Activated naive CD8-positive, alpha-beta T cell treated with anti-CD3 and anti-CD28 coated beads, Interleukin-2, amount 10 ng/mL, durations not matched to agents 7 days and 5 days (primary cell): ENCODE results near the gene SPAAR. TPM values are rescaled to one million over a fixed set of nuclear protein-coding genes. Genes with fewer than 3 reads are reported as not detected.

ENCODE experiments used
- ATAC-seq: fragments of 150-1000 bp; cut with Tn5 transposase; one replicate; pipeline ENCODE4 v1.10.0; 2021; ENCODE audit warnings: low read depth, moderate library complexity
- POLR2A ChIA-PET: fragments of 350-600 bp; sonication (Branson Sonifier 250); formaldehyde crosslinking; loops from one replicate; lab custom pipeline; 2021; ENCODE audit warnings: antibody characterized with exemption; lab: Charles Lee
- DNase-seq: peaks from one replicate; pipeline ENCODE4 v3.0.0; 2021
- H3K27ac Mint-ChIP-seq: one replicate; pipeline ENCODE4 v1.8.0; 2022; ENCODE audit warnings: mild to moderate bottlenecking, mixed read lengths
- H3K27me3 Mint-ChIP-seq: one replicate; pipeline ENCODE4 v1.8.0; 2022; ENCODE audit warnings: mild to moderate bottlenecking, moderate library complexity, mixed read lengths
- H3K36me3 Mint-ChIP-seq: one replicate; pipeline ENCODE4 v1.8.0; 2021; ENCODE audit warnings: mild to moderate bottlenecking, mixed read lengths
- H3K4me1 Mint-ChIP-seq: one replicate; pipeline ENCODE4 v1.8.0; 2021; ENCODE audit warnings: mixed read lengths
- H3K4me3 Mint-ChIP-seq: one replicate; pipeline ENCODE4 v1.8.0; 2022; ENCODE audit warnings: mild to moderate bottlenecking, moderate library complexity, mixed read lengths
- H3K9me3 Mint-ChIP-seq: one replicate; pipeline ENCODE4 v1.8.0; 2021; ENCODE audit warnings: mixed read lengths
- total RNA-seq, 2 experiments: library from RNA; stranded (reverse); gene quantifications; one replicate each; pipeline ENCODE4 v1.2.3, GENCODE V29; 2021

SPAAR gene
- total RNA-seq, 2 experiments from 2014 or later = not detected

DNA sequence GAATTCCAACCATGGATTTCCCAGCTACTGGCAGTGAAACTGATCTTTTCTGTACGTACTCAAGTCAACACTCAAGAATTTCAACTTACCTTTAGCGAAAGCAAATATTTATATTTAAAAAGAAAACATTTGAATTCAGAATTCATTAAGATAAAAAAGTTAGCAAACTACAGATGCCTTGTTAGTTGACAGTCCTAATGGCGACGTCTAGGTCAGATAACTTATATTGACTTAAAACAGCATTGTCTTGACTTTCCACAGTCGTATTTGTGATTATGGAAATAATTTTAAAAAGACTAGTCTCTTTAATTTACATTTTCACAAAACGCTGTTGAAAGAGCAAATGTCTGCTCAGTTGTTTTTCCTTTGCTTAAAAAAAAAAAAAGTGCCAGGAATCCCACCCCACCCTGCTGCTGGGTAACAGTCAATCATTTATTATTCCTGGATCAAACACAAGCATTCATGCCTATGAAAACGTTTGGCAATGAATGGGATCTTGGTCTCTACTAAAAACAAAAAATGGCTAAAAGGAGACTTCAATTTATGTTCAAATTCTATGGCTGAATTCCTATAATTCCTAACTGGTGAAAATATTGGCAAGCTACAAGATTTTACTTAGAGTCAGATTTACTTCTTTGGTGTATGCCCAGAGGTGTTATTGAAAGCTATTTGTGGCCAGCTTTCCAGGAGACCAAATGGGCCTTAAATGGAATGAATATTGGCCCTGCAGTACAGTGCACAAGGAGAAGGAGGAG is 26.6 kb downstream of the SPAAR start:
- no peak overlapping the region for H3K4me3 Mint-ChIP-seq
- no peak for ATAC-seq
- no peak overlapping the region for H3K27ac Mint-ChIP-seq
- H3K36me3 Mint-ChIP-seq = peaks cover 10% of the 10 kb centered on the region
- POLR2A ChIA-PET = no interaction called here
- DNase-seq = no peak
- H3K9me3 Mint-ChIP-seq = peaks cover 8% of the 10 kb centered on the region
- H3K4me1 Mint-ChIP-seq = peaks cover 37% of the 10 kb centered on the region
- H3K27me3 Mint-ChIP-seq = no peaks in the 10 kb centered on the region

DNA sequence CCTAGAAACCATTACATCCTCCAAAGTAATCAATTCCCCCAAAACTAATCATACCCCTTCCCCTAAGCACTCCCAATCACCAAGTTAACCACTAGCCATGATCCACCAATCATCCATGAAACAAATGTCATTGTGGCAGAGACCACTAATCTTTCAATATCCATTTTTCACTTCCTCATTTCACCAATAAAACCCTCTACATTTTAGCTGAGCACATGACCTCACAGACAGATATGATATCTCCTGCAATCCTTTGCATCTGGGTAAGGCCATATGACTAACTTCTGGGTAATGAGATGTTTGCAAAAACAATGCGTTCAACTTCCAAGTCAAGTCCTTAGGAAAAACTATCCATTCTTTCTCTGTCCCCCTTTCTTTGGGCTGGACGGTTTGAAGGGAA is 27.9 kb downstream of the SPAAR start:
- Mint-ChIP-seq H3K4me3 (no peak overlapping the region), H3K27ac (no peak overlapping the region), H3K9me3 (peaks cover 8% of the 10 kb centered on the region), H3K36me3 (peaks cover 10% of the 10 kb centered on the region), H3K27me3 (no peaks in the 10 kb centered on the region), H3K4me1 (peaks cover 44% of the 10 kb centered on the region)
- DNase-seq (no peak), ATAC-seq (no peak)
- POLR2A ChIA-PET = no interaction called here

DNA sequence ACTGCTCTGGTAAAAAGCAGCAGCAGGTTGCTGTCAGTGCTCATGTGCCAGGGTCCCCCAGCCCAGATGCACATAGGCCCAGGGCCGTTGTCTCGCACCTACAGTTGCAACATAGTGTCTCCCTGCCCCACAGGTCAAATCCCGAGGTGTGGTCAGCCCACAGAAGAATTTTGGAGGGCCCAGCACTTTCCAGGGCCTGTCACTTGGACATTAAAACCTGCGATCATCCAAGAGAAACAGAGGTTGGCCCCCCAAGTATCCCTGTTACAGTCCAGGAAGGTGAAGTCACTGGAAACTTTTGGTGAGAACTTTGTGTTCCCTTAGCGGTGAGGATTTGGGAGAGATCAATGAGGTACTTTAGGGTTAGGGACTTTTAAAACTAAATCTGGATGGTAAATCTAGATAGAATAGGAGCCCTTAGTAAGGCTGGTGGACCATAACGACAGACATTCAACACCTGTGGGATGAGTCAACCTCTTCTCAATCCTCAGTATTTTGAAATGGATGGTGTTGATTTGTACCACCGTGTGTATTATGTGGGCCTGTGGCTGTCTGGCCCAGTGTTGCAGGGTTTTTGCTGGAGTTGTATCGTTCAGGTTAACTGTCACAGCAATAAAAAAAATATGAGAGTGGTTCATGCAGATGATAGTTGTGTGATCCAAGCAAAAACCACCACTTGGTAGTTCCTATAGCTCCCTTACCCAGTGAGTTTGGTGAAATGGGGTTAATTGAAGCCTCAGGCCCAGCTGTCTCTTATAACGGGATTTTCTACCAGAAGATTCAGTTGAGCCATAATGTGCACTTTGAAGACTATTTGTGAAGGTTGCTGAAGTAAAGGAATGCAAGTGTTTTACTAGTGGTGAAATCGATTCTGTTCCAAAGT is 29.4 kb downstream of the SPAAR start:
- H3K9me3 Mint-ChIP-seq = peaks cover 8% of the 10 kb centered on the region
- peaks cover 34% of the 10 kb centered on the region for H3K4me1 Mint-ChIP-seq
- ATAC-seq (no peak), DNase-seq (no peak)
- no peaks in the 10 kb centered on the region for H3K27me3 Mint-ChIP-seq
- POLR2A ChIA-PET = interaction anchor here (0.7 kb wide), 1 partner anchor 44 kb away, joined by 3 read pairs; no protein-coding TSS in a partner anchor
- H3K27ac Mint-ChIP-seq = no peak overlapping the region
- H3K4me3 Mint-ChIP-seq = no peak overlapping the region
- H3K36me3 Mint-ChIP-seq = peaks cover 10% of the 10 kb centered on the region

DNA sequence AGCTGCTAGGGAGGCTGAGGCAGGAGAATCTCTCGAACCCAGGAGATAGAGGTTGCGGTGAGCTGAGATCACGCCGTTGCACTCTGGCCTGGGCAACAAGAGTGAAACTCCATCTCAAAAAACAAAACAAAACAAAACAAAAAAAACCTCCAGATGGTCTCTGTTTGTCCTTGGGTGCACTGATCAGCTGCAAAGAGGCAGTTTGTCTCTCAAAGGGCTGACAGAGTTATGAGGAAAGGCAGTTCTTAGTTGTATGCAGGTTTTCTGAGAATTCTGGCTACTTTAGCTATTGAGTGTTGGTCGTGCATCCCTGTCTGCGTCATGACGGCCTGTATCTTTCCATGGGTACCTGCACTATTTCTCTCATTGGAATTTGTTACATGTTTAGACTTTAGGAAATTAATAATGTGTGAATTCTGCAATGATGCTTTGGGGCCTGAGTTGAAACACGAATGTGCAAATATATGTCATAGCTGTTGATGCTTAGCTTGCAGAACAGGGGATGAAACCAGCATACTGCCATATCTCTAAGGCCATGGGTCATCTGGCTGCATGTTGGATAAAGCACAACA is 30.5 kb downstream of the SPAAR start:
- Mint-ChIP-seq H3K4me3 (no peak overlapping the region), H3K27me3 (no peaks in the 10 kb centered on the region), H3K36me3 (peaks cover 10% of the 10 kb centered on the region), H3K4me1 (peaks cover 33% of the 10 kb centered on the region), H3K9me3 (peaks cover 8% of the 10 kb centered on the region), H3K27ac (no peak overlapping the region)
- ATAC-seq (no peak), DNase-seq (no peak)
- POLR2A ChIA-PET = interaction anchor here (1.4 kb wide), 1 partner anchor 22 kb away, joined by 3 read pairs; no protein-coding TSS in a partner anchor

DNA sequence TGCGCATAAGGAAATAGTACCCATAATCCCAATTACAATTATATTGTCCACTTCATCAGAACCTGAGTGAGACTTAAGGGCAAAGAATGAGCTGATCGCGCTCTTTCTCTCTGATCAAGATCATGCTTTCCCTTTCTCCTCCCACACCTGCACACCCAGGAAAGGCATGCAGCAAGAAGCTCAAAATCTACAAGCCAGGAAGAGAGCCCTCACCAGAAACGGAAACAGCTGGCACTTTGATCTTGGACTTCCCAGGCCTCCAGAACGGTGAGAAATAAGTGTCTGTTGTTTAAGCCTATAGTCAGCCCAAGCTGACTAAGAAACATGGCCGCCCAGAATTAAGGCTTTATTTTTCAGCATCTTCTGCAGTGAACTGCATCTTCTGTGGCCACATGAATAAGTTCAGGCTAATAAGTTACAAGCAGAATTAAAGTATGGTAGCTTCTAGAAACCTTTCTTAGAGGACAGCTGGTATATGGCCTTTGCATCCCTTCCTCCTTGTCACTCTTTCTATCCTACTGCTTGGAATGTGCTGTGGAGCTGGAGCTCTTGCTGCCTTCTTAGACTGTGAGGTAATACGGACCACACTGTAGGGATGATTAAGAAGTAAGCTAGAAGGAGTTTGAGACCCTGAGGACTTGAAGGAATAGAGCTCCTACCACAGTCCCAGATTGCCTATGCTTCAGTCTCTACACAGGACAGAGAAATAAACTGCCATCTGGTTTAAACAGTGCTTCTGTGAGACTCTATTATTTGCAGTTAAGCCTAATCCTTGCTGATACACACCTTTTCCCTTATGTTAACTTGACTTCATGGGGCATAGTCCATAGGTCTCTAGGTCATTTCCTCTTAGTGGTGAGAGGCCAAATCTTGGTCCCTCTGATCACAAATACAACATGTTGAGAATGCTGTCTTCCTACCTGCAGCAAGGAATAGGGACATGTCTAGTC is 31.4 kb downstream of the SPAAR start:
- POLR2A ChIA-PET = interaction anchor here (1.4 kb wide), 1 partner anchor 23 kb away, joined by 3 read pairs; no protein-coding TSS in a partner anchor
- H3K9me3 Mint-ChIP-seq = peaks cover 8% of the 10 kb centered on the region
- peak overlapping the region; percentile 62 for H3K4me3 Mint-ChIP-seq
- peaks cover 35% of the 10 kb centered on the region for H3K4me1 Mint-ChIP-seq
- ATAC-seq = peak; percentile 89
- peak overlapping the region; percentile 69 for H3K27ac Mint-ChIP-seq
- DNase-seq = no peak
- H3K36me3 Mint-ChIP-seq = peaks cover 9% of the 10 kb centered on the region
- no peaks in the 10 kb centered on the region for H3K27me3 Mint-ChIP-seq

DNA sequence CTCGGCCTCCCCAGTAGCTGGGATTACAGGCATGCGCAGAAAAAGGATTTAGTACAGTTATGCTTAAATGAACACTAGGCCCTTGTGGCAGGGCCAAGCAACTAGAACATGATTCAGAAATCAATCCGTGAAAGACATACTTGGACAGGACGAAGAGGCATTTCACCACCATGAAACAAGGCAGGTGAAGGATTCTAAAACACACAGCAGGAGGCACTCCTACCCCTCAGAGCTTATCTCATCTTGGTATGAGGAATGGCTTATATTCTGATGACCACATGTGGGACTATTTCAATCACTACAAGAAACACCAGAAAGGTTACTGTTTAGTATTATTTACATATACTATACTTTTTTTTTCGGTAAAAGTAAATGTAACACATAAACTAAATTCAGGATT is 33.0 kb downstream of the SPAAR start:
- Mint-ChIP-seq H3K27me3 (no peaks in the 10 kb centered on the region), H3K9me3 (peaks cover 2% of the 10 kb centered on the region), H3K27ac (no peak overlapping the region), H3K36me3 (peaks cover 2% of the 10 kb centered on the region), H3K4me3 (no peak overlapping the region), H3K4me1 (peaks cover 33% of the 10 kb centered on the region)
- POLR2A ChIA-PET = no interaction called here
- ATAC-seq = no peak
- DNase-seq = no peak

DNA sequence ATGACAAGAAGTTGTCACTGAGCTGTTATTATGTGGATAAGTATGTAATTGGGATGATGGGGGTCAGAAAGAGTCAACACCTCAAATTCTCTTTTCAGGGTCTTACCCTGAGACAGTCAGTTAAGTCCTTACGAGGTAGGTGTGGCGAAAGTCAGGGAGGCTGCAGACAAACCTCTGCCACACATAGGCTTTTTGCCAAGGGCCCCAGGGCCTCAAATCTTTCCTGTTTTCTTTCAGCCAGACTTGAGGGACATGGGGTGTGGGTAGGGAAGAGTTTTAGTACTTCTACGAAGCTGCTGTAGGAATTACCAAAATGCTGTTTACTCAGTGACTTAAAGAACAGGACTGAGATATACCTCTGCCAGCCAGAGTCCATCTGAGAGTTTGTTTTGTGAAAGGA is 34.9 kb downstream of the SPAAR start:
- DNase-seq = no peak
- ATAC-seq = no peak
- POLR2A ChIA-PET = interaction anchor here (0.5 to 1.4 kb wide), 2 partner anchors 41 to 229 kb away, joined by 3 to 4 read pairs; no protein-coding TSS in a partner anchor
- Mint-ChIP-seq H3K27me3 (peaks cover 3% of the 10 kb centered on the region), H3K9me3 (no peaks in the 10 kb centered on the region), H3K4me3 (no peak overlapping the region), H3K4me1 (peaks cover 24% of the 10 kb centered on the region), H3K36me3 (no peaks in the 10 kb centered on the region), H3K27ac (no peak overlapping the region)

DNA sequence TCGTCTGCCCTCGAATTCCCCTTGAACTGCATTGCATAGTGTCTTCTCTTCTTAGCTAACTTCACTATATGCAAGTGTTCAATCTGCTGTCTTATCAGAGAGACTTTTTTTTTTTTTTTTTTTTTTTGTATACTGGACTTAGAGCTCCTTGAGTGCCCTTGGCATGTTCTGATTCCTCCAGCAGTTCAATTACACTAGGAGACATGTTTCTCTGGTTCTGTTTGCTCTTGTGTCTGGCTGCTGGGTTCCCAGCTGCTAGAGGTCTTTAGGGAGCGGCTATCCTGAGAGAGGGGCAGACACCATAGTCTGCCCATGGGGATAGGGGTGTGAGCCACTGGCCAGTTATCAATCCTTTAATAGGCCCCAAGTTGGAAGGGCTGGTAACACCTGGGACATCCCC is 35.6 kb downstream of the SPAAR start:
- ATAC-seq = no peak
- Mint-ChIP-seq H3K4me1 (peaks cover 22% of the 10 kb centered on the region), H3K9me3 (no peaks in the 10 kb centered on the region), H3K27ac (no peak overlapping the region), H3K27me3 (peaks cover 3% of the 10 kb centered on the region), H3K4me3 (no peak overlapping the region), H3K36me3 (no peaks in the 10 kb centered on the region)
- POLR2A ChIA-PET = interaction anchor here (0.5 to 1.4 kb wide), 2 partner anchors 41 to 229 kb away, joined by 3 to 4 read pairs; no protein-coding TSS in a partner anchor
- DNase-seq = no peak

DNA sequence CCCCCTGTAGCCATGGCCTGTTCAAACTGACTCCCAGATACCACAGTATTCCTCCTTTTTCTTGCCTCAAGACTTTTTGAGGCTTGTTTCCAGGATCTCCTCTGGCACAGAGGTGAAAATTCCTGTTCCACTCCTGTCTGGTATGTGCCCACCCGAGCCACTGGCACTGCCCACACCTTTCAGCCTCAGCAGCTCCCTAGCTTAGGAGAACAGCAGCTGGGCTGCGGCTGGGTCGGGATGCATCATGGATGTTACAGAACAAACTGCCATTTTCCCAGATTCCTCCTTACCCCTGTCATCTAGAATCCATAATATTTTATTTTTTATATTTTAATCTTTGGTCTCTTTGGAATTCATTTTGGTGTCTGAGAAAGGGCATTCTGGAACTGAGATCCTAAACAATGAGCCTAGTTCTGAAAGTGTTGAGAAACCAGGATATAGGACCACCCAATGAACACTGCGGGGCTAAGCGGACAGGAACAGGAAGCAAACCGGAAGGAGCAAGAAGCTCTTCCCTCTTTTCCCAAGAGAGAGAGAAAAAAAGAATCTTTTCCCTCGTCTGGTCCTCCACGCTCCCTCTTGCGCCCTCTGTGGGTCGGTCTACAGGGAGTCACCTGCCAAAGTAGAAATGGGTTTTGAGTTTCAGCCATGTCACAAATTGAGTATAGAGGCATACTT is 36.2 kb downstream of the SPAAR start:
- no peak overlapping the region for H3K4me3 Mint-ChIP-seq
- H3K36me3 Mint-ChIP-seq = no peaks in the 10 kb centered on the region
- DNase-seq (peak; percentile 70), ATAC-seq (peak; percentile 65)
- H3K4me1 Mint-ChIP-seq = peaks cover 15% of the 10 kb centered on the region
- H3K9me3 Mint-ChIP-seq = no peaks in the 10 kb centered on the region
- H3K27ac Mint-ChIP-seq = no peak overlapping the region
- POLR2A ChIA-PET = interaction anchor here (0.6 to 1.4 kb wide), 2 partner anchors 13 to 42 kb away, joined by 3 to 4 read pairs; no protein-coding TSS in a partner anchor
- H3K27me3 Mint-ChIP-seq = peaks cover 3% of the 10 kb centered on the region

DNA sequence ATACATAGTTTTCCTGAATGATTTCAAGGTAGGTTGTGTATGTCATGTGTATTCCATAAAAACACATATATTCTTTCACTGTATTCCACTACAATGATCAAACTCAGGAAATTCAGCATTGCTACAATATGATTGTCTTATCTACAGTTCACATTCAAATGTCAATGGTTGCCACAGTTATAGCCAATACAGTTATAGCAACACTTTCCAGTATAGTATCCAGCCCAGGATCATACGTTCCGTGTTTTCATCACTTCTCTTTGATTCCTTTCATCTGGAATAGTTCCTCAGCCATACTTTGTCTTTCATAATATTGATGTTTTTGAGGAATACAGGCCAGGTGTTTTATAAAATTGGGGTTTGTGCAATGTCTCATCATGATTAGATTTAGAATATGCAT is 39.2 kb downstream of the SPAAR start:
- Mint-ChIP-seq H3K36me3 (no peaks in the 10 kb centered on the region), H3K9me3 (no peaks in the 10 kb centered on the region), H3K27ac (no peak overlapping the region), H3K4me3 (no peak overlapping the region), H3K4me1 (peaks cover 4% of the 10 kb centered on the region), H3K27me3 (peaks cover 14% of the 10 kb centered on the region)
- DNase-seq = no peak
- no peak for ATAC-seq
- POLR2A ChIA-PET = no interaction called here

DNA sequence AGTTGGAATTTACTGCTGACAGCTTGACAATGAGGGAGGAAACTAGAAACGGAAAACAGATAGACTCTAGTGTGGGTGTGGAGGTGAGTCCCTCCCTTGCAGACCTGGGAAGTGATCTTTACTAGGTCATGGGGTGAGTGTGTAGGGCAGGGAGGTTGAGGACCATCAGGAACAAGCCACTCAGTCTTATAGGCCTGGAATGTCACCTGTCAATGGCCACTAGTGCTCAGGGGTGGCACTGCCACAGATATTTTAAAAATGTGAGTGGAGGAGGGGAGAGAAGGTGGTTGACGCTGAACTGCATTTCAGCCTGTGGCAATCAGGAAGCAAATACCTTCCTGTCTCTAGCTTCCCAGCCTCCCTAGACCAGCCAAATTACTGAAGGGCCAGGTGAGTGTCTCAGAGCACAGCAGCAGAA is 39.6 kb downstream of the SPAAR start:
- Mint-ChIP-seq H3K27me3 (peaks cover 15% of the 10 kb centered on the region), H3K4me1 (peaks cover 4% of the 10 kb centered on the region), H3K36me3 (no peaks in the 10 kb centered on the region), H3K4me3 (no peak overlapping the region), H3K27ac (no peak overlapping the region), H3K9me3 (no peaks in the 10 kb centered on the region)
- ATAC-seq = no peak
- POLR2A ChIA-PET = no interaction called here
- no peak for DNase-seq

DNA sequence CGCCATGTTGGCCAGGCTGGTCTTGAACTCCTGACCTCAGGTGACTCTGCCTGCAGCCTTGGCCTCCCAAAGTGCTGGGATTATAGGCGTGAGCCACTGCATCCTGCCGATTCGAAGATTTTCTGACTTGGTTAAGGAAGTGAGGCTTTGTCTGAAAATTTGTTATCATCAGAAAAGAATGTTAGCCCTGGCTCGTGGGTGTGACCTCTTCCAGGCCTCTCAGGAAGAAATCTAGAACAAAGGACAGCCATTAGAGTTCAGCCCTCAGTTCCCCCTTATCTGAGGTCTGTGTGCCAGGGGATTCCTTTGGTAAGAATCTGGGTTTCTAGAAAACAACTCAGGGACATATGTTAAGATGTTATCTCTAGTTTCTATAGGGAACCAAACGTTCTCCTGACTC is 42.4 kb downstream of the SPAAR start:
- POLR2A ChIA-PET = no interaction called here

More for the DNA sequence above, 42.4 kb downstream of the SPAAR start:
- no peak for ATAC-seq
- no peaks in the 10 kb centered on the region for H3K36me3 Mint-ChIP-seq
- H3K4me3 Mint-ChIP-seq = no peak overlapping the region
- H3K9me3 Mint-ChIP-seq = no peaks in the 10 kb centered on the region
- H3K27me3 Mint-ChIP-seq = peaks cover 30% of the 10 kb centered on the region
- no peak for DNase-seq
- no peak overlapping the region for H3K27ac Mint-ChIP-seq
- peaks cover 3% of the 10 kb centered on the region for H3K4me1 Mint-ChIP-seq
